ENCODE measurements around the gene DLGAP4.

DNA sequence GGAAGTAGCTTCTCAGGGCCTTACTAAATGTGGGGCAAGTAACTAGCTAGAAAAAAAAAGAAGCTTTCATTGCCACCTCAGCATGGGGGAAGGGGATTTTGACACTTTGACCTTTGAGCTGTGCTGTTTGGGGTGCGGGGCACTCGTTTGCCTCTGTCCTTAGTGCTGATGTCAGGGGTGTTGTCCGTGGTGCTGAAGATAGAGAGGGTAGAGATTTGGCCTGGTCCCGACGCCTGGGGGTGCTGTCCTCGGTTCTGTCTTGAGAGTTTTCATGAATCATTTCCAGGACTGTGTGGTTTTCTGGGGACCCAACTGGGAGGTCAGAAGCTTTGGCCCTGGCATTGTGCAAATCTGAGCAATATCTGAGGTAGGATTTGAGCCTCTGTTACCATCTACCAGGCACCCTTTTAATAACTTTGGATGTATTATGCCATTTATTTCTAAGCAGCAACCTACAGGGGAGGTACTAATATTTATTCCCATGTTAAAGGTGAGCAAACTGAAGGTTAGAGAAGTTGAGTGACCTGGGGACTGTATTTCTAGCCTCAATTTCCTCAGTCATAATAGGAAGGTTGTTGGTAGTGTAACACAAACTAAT is 78.0 kb downstream of the DLGAP4 start:
- TF ChIP-seq, protein P1, sequence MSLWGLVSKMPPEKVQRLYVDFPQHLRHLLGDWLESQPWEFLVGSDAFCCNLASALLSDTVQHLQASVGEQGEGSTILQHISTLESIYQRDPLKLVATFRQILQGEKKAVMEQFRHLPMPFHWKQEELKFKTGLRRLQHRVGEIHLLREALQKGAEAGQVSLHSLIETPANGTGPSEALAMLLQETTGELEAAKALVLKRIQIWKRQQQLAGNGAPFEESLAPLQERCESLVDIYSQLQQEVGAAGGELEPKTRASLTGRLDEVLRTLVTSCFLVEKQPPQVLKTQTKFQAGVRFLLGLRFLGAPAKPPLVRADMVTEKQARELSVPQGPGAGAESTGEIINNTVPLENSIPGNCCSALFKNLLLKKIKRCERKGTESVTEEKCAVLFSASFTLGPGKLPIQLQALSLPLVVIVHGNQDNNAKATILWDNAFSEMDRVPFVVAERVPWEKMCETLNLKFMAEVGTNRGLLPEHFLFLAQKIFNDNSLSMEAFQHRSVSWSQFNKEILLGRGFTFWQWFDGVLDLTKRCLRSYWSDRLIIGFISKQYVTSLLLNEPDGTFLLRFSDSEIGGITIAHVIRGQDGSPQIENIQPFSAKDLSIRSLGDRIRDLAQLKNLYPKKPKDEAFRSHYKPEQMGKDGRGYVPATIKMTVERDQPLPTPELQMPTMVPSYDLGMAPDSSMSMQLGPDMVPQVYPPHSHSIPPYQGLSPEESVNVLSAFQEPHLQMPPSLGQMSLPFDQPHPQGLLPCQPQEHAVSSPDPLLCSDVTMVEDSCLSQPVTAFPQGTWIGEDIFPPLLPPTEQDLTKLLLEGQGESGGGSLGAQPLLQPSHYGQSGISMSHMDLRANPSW (CRISPR knock-in tag; IDR thresholded peaks at IDR 0.05; ENCODE audit: borderline replicate concordance): peak; percentile 98
- TF ChIP-seq ZNF615 (CRISPR knock-in tag; IDR thresholded peaks at IDR 0.05; ENCODE audit: borderline replicate concordance): peak; percentile 100
- no peak for TF ChIP-seq CEBPB (IDR thresholded peaks at IDR 0.05; ENCODE audit: borderline replicate concordance, low read depth, low read length)

Measured in HepG2 (cell line).